OCI-LY1 (cell line): ENCODE measurements around the gene FXYD6.

ENCODE experiments used
- CTCF ChIP-seq: fragments of 200-600 bp; sonication (generic), shearing (Covaris generic); IDR thresholded peaks from 2 replicates; pipeline ENCODE4 v1.5.1; 2017; ENCODE audit warnings: mild to moderate bottlenecking, antibody characterized with exemption, low read length, moderate library complexity, mixed read lengths
- EZH2 ChIP-seq: fragments of 200-600 bp; sonication (generic), shearing (Covaris generic); IDR thresholded peaks from 2 replicates; pipeline ENCODE4 v1.8.0; 2017; ENCODE audit warnings: borderline replicate concordance, mixed run types, mild to moderate bottlenecking, antibody characterized with exemption, low read length, moderate library complexity, mixed read lengths

DNA sequence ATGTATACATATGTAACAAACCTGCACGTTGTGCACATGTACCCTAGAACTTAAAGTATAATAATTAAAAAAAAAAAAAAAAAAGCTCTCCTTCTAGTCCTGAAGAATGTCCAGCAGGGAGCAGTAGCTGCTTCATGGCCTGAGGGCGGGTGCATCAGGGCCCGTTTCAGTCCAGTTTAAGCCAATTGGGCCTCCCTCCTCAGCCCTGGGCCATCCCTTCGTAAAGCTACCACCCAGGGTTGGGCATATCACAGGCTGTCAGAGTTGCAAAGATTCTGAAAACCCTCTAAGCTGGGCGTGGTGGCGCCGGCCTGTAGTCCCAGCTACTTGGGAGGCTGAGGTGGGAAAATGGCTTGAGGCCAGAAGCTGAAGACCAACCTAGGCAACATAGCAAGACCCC lies 47.3 kb upstream of the FXYD6 start:
- TF ChIP-seq CTCF (no peak), EZH2 (no peak)
